Left kidney (tissue), 2 donors: ENCODE results near the gene EPHB2. TPM values are rescaled to one million over a fixed set of nuclear protein-coding genes. Genes with fewer than 3 reads are reported as not detected.

ENCODE experiments used
- DNase-seq: peaks from one replicate; pipeline ENCODE4 v3.0.0-alpha.2; 2013
- polyA plus RNA-seq: library from polyadenylated mRNA; unstranded; fragments of 120-200 nt; gene quantifications from one replicate; pipeline ENCODE4 v1.2.1, GENCODE V29; 2013; ENCODE audit not compliant: insufficient read length

The EPHB2 gene
- polyA plus RNA-seq, 1 donor, result 11.5 TPM

DNA sequence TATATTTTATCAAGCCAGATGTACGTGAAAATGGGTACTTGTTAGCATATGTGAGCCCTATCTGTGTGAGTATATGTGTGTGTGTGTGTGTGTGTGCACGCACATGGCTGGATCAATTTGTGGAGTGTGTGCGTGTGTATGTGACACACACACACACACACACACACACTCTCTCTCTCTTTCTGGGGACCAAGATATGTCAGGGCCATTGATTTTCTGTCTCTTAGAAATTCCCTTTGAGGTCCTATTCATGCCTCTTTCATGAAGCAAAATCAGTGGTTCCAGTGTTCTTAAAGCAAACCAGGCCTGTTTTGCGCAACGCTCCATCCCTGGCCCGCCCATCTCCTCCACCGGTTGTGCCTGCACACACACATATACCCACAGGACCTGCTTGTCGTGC is 90.0 kb downstream of the EPHB2 start:
- DNase-seq, result no peak

DNA sequence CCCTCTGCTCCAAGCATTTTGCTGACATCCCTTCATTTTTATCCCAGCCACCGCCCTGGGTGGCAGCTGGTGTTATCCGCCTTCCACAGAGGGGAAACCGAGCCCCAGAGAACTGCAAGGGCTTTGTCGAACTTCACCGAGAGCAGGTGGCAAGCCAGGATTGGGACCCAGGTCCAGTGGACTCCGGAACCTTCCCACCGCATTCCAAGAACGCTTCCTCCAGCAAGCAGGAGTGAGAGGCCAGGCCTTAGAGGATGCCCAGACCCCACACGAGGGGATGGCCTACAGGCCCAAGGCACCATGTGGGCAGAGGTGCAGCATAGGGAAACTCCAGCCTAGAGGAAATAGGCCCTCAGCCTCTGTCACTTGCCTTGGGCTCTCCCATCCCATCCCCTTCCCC is 90.7 kb downstream of the EPHB2 start:
- no peak for DNase-seq

DNA sequence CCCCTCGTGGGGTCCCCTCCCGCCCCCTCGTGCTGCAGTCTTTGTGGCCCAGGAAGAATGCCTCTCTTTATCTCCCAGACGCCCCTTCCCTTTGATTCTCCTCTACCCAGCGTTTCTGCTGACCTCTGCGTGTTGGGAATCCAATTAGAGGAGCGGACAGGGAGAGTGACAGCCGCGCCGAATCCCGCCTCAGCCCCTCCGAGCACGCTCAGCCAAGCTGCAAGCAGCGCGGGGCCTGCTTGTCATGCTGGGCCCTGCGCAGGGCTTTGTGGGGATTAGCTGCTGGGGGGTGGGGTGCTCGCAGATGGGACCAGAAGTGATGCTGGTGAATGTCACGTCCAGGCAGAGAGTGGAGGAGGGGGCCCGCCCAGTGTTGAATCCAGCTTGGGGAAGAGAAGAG is 91.1 kb downstream of the EPHB2 start:
- DNase-seq, result no peak

DNA sequence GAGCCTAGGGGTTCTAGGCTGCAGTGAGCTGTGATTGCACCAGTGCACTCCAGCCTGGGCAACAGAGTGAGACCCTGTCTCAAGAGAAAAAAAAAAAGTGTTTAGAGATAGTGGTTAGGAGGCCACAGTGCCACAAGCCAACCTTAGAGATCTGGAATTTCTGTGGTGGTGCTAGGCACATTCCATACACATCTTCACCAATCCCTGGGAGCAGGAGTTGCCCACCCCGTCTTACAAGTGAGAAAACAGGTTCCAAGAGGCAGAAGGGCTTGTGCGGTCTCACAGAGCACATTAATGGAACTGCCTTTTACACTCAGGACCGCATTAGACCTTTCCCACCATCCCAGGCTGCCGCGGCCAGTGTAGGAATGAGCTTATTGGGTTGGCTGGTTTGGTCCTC is 93.2 kb downstream of the EPHB2 start:
- no peak for DNase-seq

DNA sequence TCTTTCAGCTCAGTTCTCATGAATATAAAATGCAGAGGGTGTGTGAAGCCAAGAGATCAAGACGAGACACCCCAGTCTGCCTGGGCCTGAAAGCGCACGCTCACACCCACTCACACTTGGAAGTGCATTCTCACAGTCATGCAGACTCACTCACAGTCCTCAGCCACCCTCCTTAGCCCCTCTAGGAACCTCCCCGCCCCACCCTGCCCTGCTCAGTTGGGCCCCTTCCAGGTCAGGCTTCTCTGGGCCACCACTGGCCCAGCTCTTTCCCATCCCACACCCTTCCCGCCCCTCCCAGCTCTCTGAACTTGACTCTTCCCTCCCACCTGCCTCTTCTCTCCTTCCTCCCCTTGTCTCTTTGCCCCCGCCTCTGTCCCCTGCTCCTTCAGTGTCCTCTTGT is 93.8 kb downstream of the EPHB2 start:
- no peak for DNase-seq

DNA sequence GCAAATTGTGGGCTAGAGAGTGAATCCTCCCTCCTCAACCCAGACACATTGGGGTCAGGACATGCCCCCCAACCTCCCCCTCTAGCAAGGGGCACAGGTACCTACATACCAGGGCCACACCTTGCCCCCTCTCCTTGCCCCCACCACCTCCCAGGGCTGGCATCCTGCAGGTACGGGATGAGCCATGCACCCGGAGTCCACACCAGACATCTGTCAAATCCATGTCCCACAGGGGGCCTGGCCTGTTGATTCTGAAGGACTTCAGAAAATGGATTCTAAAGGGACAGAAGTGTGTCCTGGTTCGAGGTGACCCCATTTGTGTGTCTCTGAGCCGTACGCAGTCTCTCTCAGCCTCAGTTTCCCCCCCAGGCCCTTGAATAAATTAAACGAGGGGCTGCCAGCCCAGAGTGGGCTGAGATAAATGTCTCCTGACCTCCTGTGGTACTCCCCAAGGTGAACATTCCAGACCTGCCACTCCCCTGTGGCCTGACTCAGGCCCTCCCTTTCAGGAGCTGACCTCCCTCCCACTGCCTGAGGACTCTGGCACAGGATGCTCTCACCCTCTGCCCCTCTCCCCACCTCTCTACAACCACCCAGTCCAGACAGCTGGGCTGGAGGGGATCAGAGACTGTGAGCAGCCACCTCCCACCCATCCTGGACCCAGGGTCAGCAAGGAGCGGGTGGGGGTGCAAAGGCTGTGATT is 94.5 kb downstream of the EPHB2 start:
- no peak for DNase-seq

DNA sequence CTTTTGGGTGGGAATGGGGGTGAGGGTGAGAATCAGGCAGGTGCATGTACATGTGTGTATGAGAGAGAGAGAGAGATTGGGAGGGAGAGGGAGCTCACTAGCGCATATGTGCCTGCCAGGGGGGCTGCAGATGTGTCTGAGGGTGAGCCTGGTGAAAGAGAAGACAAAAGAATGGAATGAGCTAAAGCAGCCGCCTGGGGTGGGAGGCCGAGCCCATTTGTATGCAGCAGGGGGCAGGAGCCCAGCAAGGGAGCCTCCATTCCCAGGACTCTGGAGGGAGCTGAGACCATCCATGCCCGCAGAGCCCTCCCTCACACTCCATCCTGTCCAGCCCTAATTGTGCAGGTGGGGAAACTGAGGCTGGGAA is 95.0 kb downstream of the EPHB2 start:
- no peak for DNase-seq

DNA sequence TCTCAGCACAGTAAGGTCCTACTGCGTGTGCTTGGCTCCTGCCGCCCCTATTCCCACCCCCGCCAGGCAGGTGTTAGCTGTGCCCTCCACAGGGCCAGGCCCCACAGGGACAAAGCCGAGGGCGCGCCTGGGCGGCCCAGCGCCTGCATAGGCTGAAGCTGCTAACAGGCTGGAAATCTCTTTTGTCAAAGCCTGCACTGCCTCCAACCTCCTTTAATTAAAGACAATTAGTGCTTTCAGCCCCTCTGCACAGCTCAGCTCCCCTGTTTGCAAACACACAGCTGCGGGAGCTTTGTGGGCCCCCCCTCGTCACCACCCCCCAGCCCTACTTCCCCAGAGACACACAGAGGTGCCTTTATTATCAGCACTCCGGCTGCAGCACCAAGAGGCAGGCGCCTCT is 95.9 kb downstream of the EPHB2 start:
- DNase-seq, result no peak

DNA sequence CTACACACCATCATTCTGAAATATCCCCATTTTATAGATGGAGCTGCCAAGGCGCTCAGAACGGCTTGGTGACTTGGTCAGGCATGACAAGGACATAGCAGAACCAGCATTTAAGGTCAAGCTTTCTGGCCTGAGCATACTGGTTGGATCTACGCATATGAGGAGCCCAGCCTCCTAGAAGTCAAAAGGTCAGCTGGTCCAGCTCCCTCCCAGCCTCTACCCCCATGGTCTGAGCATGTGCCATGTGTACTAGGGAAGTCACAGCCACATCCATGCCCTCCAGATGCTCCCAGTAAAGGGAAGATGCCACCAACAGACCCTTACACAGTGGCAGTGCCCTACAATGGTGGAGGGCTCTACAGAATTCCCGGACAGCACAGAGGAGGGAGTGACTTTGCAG is 96.7 kb downstream of the EPHB2 start:
- no peak for DNase-seq

DNA sequence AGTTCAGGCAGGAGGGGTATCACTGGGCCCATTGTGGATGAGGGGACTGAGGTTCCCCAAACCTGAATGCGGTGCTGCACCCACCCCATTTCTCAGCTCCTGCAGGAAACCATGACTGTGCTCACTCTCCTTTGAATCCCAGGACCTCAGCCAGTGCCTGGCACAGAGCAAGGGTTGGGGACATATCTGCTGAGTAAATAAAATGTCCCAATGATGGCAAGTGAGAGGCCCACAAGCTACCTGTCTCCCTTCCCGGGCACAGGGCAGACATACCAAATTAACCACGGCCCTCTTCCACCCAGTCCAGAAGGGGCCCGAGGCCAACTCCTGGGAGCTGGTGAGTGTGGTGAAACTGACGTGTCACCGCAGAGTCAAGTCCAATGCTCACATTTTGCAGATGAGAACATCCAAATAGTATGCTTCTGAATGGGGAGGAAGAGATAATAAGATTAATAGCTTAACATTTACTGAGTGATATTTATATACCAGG is 97.6 kb downstream of the EPHB2 start:
- no peak for DNase-seq

DNA sequence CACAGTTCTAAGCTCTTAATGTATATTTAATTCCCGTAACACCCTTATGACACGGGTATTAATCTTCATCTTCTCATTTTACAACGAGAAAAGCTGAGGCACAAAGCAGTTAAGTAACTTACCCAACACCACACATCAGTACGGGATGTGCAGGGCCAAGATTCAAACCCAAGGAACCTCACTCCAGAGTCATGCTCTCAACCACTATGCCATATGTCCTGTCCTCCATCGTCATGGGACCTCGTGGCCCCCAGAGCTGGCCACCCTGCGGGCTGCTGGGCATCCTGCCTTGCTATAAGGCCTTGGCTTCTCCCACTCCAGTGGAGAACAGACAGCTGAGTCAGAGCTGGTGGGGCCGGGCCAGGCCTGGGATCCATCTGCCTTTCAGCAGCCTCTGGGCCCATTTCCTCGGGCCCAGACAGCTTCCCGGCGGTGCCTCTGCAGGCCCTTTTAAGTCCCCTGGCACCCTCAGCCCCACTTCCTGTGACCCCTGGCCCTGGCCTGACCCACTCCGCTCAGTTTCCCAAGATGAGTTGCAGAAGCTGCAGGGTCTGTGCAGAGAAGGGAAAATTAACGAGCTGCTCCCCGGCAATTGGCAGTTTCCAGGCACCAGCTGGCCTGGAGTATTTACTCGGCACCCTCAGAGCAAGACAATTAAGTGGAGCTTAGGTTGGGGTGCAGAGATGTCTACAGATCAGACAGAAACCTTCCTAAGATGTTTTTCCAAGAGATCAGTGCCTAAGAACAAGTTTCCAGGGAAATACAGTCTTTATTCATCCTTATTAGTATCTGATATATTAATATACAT is 98.2 kb downstream of the EPHB2 start:
- no peak for DNase-seq

DNA sequence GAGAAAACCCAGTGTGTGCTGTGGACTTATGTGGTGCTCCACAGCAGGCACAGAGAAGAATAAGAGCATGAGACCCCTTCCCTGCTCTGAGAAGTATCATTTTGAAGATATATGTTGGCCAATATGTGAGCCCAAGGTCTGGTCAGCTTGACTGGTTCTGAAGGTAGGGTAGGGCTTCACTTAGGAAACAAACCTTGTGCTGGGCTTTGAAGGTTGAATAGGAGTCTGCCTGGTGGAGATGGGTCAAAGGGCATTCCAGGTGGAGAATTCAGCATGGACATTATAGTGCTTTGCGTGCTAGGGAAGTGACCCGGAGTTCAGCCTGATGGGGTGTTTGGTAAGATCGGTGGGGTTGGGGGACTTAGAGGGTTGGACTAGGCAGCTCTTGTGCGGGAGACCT is 99.1 kb downstream of the EPHB2 start:
- no peak for DNase-seq

DNA sequence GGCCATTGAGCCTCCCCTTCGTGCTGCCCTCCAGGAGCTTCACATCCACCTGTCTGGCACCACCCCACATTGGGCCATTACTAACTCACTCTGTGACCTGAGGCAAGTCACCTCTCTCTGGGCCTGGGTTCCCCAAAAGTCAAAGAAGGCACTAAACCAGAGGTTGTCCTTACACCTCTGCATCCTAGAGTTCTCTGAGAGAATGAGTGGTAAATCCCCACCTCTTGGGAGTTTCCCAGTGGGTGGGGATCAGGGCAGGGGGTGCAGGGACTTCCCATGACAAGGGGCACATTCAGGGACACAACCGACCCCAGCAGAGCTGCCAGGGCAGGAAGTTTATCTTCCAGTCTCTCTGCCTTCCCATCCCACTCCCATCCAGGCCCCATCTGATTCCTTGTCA is 99.7 kb downstream of the EPHB2 start:
- no peak for DNase-seq

DNA sequence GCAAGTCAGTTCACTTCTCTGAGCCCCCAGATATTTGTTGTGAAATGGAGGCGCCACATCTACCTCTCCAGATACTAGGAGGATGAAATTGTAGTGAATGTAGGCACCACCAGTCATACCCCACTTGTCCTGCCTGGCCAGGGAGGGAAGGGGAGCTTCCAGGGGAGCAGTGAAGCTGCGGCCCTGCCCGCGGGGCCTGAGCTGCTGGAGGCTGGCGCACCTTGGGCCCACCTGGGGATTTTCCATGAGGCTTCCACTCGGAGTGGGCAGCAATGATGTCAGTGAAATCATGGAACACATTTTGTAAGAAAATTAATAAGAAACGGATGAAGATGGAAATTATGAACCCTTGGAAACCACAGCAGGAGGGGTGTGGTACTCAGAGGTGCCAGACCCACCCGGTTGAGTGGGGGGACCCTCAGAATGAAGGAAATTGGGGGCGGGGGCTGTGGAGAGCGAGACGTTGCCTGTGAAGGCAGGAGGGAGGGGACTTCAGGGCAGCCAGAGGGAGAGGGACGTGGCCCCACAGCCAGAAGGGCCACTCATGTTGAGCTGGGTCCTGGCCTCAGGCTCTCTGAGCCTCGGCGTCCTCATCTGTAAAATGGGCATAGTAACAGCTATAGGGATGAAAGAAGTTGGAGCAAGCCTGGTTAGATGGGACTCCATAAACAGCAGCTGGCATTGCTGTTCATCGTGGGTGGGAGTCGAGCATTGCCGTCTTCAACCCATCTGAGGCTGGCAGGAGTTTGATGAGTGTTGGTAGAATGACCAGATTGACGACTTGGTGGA is 101.6 kb downstream of the EPHB2 start:
- no peak for DNase-seq

DNA sequence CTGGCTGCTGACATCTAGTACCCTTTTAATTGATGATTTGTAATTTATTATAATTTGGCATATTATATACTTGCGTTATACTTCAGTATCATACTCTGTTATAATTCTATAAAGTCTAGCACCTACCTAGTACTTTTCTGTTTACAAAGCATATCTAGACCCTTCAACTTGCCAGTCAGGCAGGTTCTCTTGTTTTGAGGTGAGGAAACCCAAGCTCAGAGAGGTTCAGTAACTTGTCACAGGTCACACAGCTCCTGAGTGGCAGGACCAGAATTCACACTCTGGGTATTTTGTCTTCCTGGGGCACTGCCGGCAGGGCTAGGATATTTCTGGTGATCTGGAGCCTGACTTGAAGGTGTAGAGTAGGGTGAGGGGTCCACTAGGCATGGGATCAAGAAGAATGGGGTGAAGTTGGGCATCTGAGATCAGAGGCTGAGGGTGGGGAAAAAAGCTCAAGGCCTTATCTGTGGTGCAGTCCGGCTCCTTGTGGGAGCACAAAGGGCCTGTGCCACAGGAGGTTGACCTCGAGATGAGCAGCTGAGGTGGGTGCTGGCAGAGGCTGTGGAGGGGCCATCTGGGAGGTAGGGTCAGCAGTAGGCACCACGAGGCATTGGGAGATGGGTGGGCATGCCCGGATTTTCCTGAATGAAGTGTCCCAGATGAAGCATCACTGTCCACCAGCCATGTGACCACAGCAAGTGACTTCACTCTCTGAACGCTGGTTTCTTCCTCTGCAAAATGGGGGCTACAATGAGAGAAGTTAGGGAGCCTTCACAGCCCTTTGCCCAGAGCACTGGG is 102.6 kb downstream of the EPHB2 start:
- no peak for DNase-seq

DNA sequence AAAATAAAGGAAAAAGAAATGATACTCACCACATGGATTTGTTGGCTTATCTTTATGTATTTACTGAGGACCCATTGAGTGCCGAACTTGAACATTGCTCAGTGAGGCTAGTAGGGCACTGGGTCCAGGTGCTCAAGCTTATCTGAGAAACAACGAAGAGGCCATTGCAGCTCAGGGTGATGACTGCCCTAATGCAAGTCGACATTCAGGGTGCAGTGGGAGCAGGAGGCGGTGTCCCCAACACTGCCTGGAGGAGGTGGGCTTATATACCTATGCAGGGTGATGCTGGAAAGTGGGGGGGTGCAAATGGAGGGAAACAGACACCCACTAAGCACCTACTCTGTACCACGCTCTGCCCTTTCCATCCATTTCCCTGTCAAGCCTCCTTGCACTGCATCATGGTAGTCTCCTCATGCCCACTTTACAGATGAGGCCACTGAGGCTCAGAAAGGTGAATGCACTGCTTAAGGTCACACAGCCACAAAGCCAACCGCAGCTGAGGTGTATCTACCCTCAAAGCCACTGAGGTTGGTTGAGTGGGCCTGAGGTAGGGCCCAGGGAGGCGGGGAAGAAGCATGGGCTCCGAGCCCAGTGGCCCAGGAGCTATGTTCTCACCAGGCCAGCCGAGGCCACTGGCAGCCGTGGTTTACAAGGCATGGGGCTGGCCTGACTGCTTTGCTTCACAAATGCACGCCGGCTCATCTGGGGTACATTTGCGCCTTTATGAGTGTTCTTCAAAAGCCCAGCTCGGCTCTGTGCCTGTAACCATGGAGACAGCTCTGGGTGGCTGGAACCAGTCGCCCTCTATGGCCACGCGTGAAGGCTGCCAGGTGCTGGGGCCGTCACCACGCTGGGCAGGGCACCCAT is 103.8 kb downstream of the EPHB2 start:
- peak; percentile 66 for DNase-seq

DNA sequence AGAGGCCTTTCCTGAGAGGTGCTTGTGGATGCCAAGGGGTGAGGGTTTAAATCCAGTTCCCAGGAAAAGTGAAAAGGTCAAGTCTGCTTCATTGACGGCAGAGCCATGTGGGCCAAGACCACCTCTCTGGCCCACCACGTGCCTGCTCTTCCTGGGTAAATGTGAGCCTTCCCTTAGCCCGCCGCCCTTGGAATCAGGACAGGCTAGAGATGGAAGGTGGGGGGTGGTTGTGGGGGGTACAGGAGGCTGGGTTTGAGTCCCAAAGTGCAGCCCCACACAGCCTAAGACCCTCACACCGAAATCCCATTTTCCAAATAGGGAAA is 104.4 kb downstream of the EPHB2 start:
- no peak for DNase-seq

DNA sequence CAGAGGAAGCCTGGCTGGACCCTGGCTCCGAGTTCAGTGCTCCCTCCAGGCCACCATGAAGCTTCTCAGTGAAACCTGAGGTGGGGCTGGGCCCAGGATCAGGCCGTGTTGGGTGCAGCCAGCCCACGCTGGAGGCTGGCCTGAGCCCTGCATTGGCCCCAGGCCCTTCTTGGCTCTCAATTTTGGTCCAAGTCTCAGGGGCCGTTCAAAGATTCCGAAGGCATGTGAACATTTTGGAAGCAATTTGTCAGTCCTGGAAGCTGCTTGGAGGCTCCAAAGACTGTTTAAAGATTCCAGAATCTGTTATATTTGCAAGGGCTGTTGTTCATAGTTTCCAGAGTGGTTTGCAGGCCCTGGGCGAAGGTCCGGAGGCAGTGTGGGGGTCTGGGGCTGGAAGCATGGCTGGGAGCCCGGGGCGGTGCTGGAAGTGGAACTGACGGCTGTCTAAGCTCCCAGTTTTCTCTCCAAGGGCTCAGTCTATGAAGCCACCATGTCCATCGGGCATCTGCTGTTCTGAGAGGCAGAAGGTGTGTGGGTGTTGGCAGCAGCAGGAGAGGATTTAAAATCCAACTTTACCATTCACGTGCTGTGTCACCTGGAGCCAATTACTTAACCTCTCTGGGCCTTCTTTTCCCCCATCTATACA is 104.9 kb downstream of the EPHB2 start:
- DNase-seq, result no peak

DNA sequence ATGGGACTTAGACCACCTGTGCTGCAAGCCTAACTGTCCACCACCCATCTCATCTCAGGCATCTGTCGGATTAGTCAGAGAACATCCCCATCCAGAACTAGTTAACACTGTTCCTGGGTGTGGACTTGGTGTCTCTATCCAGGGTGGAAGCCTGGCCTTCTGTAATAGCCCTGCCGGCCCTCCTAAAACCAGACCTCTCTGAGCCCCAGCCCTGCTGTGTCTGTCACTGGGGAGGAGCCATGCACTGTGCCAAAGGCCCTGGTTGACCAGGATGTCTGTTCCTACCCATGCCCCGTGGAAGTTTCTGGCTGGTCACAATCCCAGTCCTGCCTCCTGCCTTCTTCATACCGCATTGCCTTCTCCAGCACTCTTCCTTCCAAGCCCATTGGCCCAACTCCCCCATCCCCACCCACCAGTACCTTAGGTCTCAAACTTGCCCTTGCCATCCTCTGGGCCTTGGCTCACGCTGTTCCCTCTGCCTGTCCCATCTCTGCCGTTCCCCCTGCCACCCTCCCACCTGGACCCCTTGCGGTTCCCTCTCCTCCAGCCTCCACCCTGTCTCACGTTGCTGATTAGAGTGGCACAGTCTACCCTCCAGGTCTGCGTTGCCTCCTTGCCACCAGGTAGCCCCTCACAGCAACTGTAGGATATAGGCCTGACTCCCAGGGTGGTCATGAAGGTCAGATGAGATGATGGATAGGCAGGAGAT is 105.6 kb downstream of the EPHB2 start:
- no peak for DNase-seq

DNA sequence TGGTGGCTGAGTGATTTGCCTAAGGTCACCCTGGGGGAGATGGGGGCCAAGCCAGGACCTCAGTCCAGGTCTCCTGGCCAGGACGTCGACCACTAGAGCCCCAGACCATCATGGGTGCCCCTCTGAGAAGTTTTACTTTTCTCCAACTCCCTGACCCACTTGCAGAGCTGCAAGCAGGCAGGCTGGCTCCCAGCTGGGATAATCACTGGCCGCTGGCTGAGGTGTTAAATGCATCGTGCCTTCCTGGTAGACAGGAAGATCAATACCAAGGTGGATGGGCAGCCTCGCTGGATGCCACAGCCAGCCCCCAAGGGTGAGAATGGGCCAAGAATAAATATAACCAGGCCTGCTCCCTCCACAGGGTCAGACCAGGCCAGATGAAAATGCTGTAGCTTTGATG is 106.2 kb downstream of the EPHB2 start:
- DNase-seq, result no peak
